Activated T-cell treated with anti-CD3 and anti-CD28 coated beads for 24 hours (primary cell): ENCODE measurements around the gene TMEM82.

Experiments
- DNase-seq: peaks from one replicate; pipeline ENCODE4 v3.0.0-alpha.2; 2020; ENCODE audit warnings: low read depth

TMEM82 gene

GRCh38 chr1:15757016-15757543 lies 14.8 kb downstream of the TMEM82 start:
- no peak for DNase-seq

DNA sequence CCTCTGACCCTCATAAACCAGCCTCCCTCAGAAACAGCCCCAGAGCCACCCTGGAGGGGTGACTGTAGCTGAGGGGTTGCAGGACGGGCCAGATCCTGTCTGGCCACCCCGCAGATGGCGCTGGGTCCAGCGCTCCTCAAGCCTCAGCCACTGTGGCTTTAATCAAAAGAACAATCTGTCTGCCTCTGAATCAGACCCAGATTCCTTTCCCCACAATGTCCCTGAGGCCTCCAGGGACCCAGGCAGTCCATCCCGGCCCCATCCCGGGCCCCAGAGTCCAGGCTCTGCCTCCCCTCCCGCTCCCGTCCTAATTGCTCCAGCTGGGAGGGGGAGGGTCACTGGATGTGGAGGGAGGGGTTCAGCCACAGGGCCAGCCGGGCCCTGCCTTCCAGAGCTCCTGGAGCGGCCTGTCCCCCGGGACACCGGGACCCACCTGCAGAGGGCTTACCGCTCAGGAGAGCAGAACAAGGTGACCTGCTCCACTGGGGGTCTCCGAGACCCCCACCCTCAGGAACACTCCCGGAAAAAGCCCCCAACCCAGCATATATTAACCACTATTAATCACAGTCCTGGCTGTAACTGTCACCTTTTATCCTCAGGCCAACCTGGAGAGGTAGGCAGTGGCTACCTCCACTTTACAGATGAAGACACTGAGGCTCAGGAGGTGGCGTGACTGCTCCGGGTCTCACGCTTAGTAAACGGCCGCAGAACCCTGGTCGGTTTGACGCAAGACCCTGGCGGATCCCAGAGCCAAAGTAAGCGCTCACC lies 15.5 kb downstream of the TMEM82 start:
- DNase-seq: no peak

GRCh38 chr1:15758343-15758931 lies 16.1 kb downstream of the TMEM82 start, which contains the start of gene FBLIM1:
TSS of gene FBLIM1 (plus strand) at chr1:15758795. CDS start at chr1:15764984, 6,189 bp downstream.
- DNase-seq: no peak

DNA sequence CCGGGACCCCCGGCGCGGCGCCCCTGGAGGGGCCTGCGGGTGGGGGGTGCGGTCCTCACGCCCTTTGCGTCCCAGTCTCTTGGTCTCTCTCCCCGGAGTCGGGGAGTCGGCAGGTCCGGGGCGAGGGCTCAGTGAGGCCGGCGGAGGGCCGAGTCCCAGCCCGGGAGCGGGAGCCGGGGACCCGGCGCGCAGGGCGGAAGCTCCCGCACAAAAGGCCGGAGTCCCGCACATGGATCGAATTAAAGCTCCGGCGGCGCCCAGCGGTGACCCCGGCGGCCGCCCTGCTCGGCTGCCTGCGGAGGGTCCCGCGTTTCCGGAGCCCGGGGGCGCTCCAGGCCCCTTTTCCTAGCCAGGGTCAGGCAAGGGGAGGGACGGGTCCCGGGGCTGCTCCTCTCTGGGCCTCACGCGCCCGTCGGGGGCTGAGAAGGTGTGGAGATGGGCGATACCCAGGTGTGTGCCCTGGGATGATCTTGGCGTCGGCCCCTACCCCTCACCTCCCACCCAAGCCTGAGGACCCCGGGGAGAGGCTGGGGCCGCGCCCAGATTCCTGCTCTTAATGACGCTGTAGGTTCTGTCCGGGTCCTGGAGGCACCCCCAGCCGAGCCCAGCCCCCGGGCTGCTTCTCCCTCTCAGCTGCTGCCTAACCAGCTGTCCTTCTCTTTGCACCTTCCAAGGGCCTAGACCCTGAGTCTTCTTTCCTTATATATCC lies 16.8 kb downstream of the TMEM82 start:
- no peak for DNase-seq

- no peak for DNase-seq
These were observed 18.4 kb downstream of the TMEM82 start for GRCh38 chr1:15760520-15761211.

- DNase-seq: no peak
These were observed 19.2 kb downstream of the TMEM82 start for GRCh38 chr1:15761366-15762128.

DNA sequence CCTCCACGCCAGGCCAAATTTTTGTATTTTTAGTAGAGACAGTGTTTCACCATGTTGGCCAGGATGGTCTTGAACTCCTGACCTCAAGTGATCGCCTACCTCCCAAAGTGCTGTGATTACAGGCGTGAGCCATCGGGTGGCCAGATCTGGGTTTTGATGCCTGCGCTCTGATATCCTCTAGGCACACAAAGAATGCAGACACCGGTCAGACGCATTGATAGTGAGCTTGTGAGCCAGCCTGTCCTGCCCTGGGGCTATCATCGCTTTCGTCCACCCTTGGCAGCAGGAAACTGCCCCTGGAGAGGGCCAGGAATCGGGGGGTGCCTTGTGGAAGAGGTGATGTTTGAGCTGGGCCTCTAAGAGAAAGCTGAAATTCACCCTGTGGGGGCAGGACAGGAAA lies 20.2 kb downstream of the TMEM82 start:
- DNase-seq: no peak

DNA sequence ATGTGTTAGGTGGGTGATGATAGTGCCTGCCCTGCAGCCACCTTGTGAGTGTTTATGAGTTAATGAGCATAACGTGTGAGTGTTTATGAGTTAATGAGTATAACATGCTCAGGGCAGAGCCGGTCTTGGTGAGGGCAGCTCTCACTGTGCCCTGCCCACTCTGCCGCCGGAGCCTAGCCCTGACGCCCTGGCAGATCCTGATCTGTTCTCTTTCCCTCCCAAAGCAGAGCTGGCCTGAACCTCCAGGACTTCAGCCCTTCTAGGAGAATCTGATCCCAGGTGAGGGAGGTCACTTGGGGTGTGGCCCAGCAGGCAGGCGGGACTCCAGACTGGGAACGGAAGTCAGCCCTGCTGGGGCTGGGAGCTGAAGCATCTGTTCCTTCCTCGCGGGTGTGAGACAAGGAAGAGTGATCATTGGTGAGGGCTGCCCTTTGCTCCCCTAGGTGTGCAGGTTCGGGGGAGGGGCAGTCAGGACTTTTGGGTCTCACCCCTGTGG lies 22.0 kb downstream of the TMEM82 start:
- DNase-seq: no peak

DNA sequence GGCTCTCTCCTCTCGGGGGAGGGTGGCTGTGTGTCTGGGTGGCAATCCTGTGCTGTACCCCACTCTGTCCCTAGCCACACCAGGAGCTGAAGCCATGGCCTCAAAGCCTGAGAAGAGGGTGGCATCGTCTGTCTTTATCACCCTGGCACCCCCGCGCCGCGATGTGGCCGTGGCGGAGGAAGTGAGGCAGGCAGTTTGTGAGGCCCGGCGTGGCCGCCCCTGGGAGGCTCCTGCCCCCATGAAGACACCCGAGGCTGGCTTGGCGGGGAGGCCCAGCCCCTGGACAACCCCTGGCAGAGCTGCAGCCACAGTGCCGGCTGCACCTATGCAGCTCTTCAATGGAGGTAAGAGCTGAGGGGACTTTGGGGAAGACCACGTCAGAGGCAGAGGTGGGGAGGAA lies 22.6 kb downstream of the TMEM82 start:
- DNase-seq: no peak

GRCh38 chr1:15765495-15766194 lies 23.3 kb downstream of the TMEM82 start:
- DNase-seq: no peak

DNA sequence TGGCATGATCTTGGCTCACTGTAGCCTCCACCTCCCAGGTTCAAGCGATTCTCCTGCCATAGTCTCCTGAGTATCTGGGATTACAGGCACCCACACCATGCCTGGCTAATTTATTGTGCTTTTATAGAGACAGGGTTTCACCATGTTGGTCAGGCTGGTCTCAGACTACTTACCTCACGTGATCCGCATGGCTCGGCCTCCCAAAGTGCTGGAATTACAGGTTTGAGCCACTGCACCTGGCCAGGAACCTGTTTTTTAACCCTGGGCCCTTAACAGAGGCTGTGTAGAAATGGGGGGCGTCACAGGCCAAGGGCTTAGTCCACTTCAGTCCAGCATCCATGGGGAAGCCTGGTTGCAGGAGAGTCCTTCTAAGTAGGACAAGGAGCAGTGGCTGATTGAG lies 25.6 kb downstream of the TMEM82 start:
- DNase-seq: no peak

GRCh38 chr1:15768388-15768787 lies 26.1 kb downstream of the TMEM82 start:
- no peak for DNase-seq

DNA sequence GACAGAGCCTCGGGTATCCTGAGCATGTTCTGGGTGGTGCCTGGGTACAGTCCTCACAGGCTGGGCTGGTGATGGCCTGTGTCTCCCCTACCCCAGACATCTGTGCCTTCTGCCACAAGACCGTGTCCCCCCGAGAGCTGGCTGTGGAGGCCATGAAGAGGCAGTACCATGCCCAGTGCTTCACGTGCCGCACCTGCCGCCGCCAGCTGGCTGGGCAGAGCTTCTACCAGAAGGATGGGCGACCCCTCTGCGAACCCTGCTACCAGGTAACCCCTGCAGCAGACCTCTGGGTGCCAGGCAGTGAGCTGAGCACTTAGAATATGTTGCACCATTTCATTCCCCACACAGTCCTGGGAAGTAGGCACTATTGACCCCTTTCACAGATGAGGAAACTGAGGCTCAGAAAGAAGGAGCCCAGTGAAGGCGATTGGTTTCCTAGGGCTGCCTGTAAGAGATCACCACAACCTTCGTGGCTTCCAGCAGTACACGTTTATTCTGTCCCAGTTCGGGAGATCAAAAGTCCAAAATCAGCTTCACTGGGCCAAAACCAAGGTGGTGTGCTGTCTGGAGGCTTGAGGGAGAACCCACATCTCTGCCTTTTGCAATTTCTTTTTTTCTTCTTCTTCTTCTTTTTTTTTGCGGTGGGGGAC lies 28.1 kb downstream of the TMEM82 start:
- no peak for DNase-seq

GRCh38 chr1:15771836-15772515 lies 29.7 kb downstream of the TMEM82 start:
- DNase-seq: no peak

- no peak for DNase-seq
These were observed 33.4 kb downstream of the TMEM82 start for GRCh38 chr1:15775706-15776105.

DNA sequence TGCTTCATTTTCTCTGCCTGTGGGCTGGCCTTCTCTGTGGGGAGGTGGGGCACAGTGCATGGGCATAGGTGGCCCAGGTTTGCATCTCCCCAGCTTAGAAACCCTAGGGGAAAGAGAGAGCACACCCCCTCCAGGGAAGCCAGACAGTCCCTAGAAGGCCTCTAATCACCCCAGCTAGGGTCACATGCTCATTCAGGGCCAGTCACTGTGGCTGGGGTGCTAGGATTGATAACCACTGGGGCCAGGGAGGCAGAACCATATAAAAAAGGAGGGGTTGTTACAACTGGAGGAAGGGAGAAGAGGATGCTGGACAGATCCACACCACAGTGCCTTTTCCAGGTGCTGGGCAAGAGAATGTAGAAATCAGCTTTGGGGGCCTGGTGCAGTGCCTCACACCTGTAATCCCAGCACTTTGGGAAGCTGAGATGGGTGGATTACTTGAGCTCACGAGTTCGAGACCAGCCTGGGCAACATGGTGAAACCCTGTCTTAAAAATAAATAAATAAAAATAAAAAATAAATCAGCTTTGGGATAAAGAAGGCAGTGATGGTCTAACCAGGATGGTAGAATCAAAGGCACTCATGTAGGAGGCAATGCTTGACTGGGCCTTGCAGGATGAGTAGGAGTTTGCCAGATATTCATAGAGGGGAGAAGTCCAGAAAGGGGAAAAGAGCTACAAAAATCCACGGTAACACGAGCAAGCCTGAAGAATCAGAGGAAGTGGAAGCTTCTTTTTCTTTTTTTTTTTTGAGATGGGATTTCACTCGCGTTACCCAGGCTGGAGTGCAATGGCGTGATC lies 35.8 kb downstream of the TMEM82 start:
- DNase-seq: no peak

DNA sequence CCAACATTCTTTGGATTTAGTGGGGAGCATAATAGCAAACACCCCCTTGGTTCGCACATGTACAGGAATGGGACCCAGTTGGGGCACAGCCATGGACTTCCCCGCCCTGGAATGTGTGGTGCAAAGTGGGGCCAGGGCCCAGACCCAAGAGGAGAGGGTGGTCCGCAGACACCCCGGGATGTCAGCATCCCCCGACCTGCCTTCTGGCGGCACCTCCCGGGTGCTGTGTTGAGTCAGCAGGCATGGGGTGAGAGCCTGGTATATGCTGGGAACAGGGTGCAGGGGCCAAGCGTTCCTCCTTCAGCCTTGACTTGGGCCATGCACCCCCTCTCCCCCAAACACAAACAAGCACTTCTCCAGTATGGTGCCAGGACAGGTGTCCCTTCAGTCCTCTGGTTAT lies 43.4 kb downstream of the TMEM82 start:
- no peak for DNase-seq

DNA sequence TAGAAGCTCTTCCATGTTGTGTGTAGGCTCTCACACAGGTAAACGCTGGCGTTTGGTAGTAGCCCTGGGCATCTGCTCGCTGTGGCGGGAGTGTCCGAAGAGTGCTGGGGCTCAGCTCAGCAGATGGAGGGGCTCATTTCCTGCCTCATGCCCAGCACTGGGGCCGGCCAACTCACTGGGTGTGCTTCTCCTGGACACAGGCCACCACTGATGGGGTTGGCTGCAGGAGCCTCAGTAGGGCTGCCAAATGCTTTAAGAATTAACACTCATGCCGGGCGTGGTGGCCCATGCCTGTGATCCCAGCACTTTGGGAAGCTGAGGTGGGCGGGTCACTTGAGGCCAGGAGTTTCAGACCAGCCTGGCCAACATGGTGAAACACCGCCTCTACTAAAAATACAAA lies 44.3 kb downstream of the TMEM82 start:
- DNase-seq: no peak
